Breast epithelium (tissue), 4 donors: Measurements from ENCODE around the gene MED8. TPM values are rescaled to one million over a fixed set of nuclear protein-coding genes. Genes with fewer than 3 reads are reported as not detected.

Source experiments
- DNase-seq, 2 donors: peaks; one replicate each; pipeline ENCODE4 v3.0.0-alpha.2; 2019; ENCODE audit warnings: low spot score in 2 of 2
- H3K27ac ChIP-seq, 2 donors: fragments of 200-600 bp; sonication (generic) in 1 of 2; one replicate each; pipeline ENCODE4 v1.5.1; 2016 to 2019; ENCODE audit warnings: mild to moderate bottlenecking in 1 of 2
- H3K27me3 ChIP-seq, 2 donors: fragments of 200-600 bp; sonication (generic) in 1 of 2; one replicate each; pipeline versions ENCODE4 v1.5.1 to v1.6.0; 2017 to 2019; ENCODE audit warnings: control low read depth in 1 of 2, mild to moderate bottlenecking in 1 of 2
- H3K36me3 ChIP-seq: fragments of 200-600 bp; one replicate; pipeline ENCODE4 v1.5.1; 2019
- H3K4me1 ChIP-seq, 2 donors: fragments of 200-600 bp; sonication (generic); one replicate each; pipeline ENCODE4 v1.5.1; 2016 to 2019; ENCODE audit warnings: control low read depth in 1 of 2
- H3K4me3 ChIP-seq, 3 donors: fragments of 200-600 bp; sonication (generic); 1 replicate in 2 of 3; 2 replicates in 1 of 3; pipeline ENCODE4 v1.5.1; 2016 to 2019; ENCODE audit warnings: mild to moderate bottlenecking in 3 of 3, moderate library complexity in 2 of 3
- H3K9me3 ChIP-seq, 2 donors: fragments of 200-600 bp; sonication (generic) in 1 of 2; one replicate each; pipeline ENCODE4 v1.5.1; 2016 to 2019; ENCODE audit warnings: control low read depth in 1 of 2
- POLR2A ChIP-seq: fragments of 450-650 bp; IDR thresholded peaks from one replicate; pipeline ENCODE4 v1.6.1; 2016; ENCODE audit warnings: antibody characterized with exemption, mild to moderate bottlenecking, moderate library complexity
- POLR2AphosphoS5 ChIP-seq, 3 donors: sonication (generic); formaldehyde crosslinking; IDR thresholded peaks; one replicate each; pipeline ENCODE4 v1.6.1; 2017; ENCODE audit warnings: antibody characterized with exemption in 3 of 3
- intact Hi-C: fragments of 100-400 bp; cut with DNase I; formaldehyde crosslinking; loops from one replicate; pipeline ENCODE4 v1.15.1; 2023; ENCODE audit warnings: low total_unique reads
- total RNA-seq, 3 donors: library from RNA; depleted of rRNA; stranded (reverse); fragments of >200 nt; gene quantifications; one replicate each; pipeline ENCODE4 v1.1.0, GENCODE V29; 2016
- TF ChIP-seq, protein P1 (sequence below), 3 donors: fragments of 450-650 bp; IDR thresholded peaks; one replicate each; pipeline ENCODE4 v1.5.1; 2016 to 2017; ENCODE audit warnings: antibody characterized with exemption in 3 of 3, mild to moderate bottlenecking in 3 of 3, moderate library complexity in 3 of 3

Gene MED8
- total RNA-seq, 3 donors from 2014 or later = 38.3 to 42.9 (median 38.8) TPM

DNA sequence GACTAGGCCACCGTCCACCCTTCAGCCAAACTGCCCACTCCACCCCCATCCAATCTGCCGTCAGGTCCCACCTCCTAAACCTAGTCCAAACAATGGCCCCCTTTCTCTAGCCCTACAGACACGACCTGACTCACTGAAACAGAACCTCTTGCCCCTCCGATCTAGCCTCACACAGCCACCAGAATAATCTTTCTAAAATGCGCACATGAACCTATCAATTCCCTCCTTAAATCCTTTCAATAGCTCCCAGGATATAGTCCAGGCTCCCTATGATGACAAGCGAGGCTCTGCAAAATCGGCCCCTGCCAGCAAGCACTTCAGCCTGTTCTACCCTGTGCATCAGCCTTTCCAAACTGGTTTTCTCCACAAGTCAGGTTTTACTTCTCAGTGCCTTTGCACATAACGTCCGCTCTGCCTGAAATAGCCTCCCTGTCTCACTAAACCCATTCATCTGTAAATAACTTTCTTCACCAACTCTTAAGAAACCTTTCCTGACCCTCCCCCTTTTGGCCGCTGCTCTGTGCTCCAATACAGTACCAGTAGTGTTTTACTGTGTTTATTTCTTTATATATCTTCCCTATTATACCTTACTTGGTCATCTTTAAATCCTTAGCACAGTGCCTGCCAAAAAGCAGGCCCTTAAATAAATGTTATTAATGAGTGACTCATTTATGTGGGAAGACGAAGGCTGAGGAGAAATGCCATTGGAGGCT is 39.9 kb downstream of the MED8 start:
- Histone ChIP-seq H3K9me3 (no peaks in the 10 kb centered on the region), H3K27me3 (no peaks in the 10 kb centered on the region), H3K4me1 (no peaks in the 10 kb centered on the region), H3K36me3 (no peaks in the 10 kb centered on the region), H3K27ac (peak overlapping the region; percentile 97 to 99), H3K4me3 (peak overlapping the region; percentile 48 to 74 (median 67))
- peak in 1 of 2 donors; percentile 30 for DNase-seq
- TF ChIP-seq POLR2AphosphoS5 (IDR thresholded peaks at IDR 0.05) (no peak), POLR2A (no peak)
- TF ChIP-seq, protein P1, sequence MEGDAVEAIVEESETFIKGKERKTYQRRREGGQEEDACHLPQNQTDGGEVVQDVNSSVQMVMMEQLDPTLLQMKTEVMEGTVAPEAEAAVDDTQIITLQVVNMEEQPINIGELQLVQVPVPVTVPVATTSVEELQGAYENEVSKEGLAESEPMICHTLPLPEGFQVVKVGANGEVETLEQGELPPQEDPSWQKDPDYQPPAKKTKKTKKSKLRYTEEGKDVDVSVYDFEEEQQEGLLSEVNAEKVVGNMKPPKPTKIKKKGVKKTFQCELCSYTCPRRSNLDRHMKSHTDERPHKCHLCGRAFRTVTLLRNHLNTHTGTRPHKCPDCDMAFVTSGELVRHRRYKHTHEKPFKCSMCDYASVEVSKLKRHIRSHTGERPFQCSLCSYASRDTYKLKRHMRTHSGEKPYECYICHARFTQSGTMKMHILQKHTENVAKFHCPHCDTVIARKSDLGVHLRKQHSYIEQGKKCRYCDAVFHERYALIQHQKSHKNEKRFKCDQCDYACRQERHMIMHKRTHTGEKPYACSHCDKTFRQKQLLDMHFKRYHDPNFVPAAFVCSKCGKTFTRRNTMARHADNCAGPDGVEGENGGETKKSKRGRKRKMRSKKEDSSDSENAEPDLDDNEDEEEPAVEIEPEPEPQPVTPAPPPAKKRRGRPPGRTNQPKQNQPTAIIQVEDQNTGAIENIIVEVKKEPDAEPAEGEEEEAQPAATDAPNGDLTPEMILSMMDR (IDR thresholded peaks at IDR 0.05) = no peak
- intact Hi-C loops = no loop called here

DNA sequence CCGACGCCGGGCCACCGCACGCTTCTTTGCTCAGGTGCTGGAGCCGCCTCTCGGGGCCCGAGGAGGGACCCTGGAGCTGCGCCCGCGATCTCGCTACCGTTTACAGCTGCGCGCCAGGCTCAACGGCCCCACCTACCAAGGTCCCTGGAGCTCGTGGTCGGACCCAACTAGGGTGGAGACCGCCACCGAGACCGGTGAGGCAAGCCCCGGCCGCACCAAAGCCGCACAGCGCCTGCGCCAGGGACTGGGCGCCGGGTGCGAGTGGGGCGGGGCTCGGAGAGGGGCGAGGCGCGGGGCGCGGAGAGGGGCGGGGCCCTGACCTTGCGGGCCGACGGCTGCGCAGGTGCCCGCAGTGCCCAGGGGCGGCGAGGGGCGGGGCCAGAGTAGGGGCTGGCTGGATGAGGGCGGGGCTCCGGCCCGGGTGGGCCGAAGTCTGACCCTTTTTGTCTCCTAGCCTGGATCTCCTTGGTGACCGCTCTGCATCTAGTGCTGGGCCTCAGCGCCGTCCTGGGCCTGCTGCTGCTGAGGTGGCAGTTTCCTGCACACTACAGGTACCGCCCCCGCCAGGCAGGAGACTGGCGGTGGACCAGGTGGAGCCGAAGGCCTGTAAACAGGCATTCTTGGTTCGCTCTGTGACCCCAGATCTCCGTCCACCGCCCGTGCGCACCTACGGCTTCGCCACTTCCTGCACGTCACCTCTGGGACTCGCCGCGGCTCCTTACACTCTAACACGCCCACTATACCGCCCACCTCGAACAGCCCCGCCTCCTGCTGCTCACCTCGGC is 40.6 kb downstream of the MED8 start:
- Histone ChIP-seq H3K9me3 (no peaks in the 10 kb centered on the region), H3K36me3 (no peaks in the 10 kb centered on the region), H3K27ac (peak overlapping the region; percentile 97 to 99), H3K4me3 (peak overlapping the region; percentile 48 to 74 (median 67)), H3K27me3 (no peaks in the 10 kb centered on the region), H3K4me1 (no peaks in the 10 kb centered on the region)
- TF ChIP-seq POLR2A (peak; percentile 41), POLR2AphosphoS5 (IDR thresholded peaks at IDR 0.05) (peak in 2 of 3 donors; percentile 9 to 84)
- TF ChIP-seq, protein P1 (IDR thresholded peaks at IDR 0.05) = no peak
- intact Hi-C loops = no loop called here
- peak; percentile 91 to 92 for DNase-seq

DNA sequence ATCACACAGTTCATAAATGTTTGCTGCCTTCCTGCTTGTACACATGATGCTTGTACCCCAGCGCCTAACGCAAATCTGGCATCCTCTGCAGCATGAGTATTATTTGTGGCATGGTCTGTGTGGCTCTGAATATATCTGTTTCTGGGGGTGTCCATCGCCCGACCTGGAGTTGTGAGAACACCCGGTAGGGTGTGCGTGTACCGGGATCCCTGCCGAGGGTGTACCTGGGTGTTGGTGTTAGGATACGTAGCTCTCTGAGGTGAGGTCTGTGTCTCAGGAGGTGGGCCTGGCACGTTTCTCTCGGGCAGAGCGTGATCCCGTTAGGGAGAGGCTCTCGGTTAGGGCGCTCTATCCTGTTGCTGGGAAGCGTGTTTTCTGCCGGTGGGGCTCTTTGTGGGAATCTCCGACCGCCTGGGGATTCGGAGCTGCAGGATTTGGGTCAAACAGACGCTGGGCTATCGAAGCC is 41.2 kb downstream of the MED8 start:
- Histone ChIP-seq H3K9me3 (no peaks in the 10 kb centered on the region), H3K27me3 (no peaks in the 10 kb centered on the region), H3K4me1 (no peaks in the 10 kb centered on the region), H3K36me3 (no peaks in the 10 kb centered on the region), H3K27ac (peak overlapping the region; percentile 97 to 99), H3K4me3 (peak overlapping the region; percentile 48 to 74 (median 67))
- no peak for TF ChIP-seq POLR2A
- TF ChIP-seq, protein P1 (IDR thresholded peaks at IDR 0.05) = no peak
- TF ChIP-seq POLR2AphosphoS5 (IDR thresholded peaks at IDR 0.05) = no peak
- DNase-seq = no peak
- intact Hi-C loops = no loop called here

DNA sequence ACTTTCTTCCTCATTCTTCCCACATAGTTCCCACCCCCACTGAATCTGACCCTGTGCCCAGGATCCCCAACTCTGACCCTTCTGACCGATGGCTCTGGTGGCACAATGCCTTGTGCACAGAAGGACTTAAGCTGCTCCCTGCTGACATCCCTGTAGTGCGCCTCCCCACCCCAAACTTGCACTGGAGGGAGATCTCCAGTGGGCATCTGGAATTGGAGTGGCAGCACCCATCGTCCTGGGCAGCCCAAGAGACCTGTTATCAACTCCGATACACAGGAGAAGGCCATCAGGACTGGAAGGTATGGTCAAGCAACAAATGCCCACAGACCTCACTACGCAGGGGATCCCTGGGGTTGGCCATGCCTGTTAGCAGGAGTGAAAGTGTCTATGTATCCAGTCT is 43.0 kb downstream of the MED8 start:
- H3K9me3 ChIP-seq = no peaks in the 10 kb centered on the region
- intact Hi-C loops = no loop called here
- DNase-seq = no peak
- no peak for TF ChIP-seq POLR2AphosphoS5 (IDR thresholded peaks at IDR 0.05)
- TF ChIP-seq, protein P1 (IDR thresholded peaks at IDR 0.05) = no peak
- TF ChIP-seq POLR2A = no peak
- no peaks in the 10 kb centered on the region for H3K4me1 ChIP-seq
- no peaks in the 10 kb centered on the region for H3K27me3 ChIP-seq
- no peak overlapping the region for H3K27ac ChIP-seq
- no peak overlapping the region for H3K4me3 ChIP-seq
- H3K36me3 ChIP-seq = no peaks in the 10 kb centered on the region

DNA sequence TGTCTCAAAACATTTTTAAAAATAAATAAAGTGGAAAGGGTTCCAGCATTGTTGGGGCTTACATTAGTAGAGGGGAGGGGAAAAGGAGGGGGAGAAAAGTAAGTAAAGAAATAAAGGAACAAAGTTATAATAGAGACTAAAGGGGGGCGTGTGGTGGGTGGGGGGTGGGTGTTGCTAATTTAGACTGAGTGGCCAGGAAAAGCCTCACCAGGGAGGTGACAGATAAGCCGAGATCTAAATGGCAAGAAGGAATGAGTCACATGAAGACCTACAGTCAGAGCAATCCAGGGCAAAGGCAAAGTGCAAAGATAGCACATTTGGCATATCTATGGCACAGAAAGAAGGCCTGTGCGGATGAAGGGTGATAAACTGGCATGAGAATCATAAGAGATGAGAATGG is 44.5 kb downstream of the MED8 start:
- no peaks in the 10 kb centered on the region for H3K4me1 ChIP-seq
- H3K4me3 ChIP-seq = no peak overlapping the region
- TF ChIP-seq, protein P1 (IDR thresholded peaks at IDR 0.05) = no peak
- TF ChIP-seq POLR2A (no peak), POLR2AphosphoS5 (IDR thresholded peaks at IDR 0.05) (no peak)
- intact Hi-C loops = no loop called here
- no peaks in the 10 kb centered on the region for H3K9me3 ChIP-seq
- no peaks in the 10 kb centered on the region for H3K27me3 ChIP-seq
- H3K27ac ChIP-seq = no peak overlapping the region
- no peak for DNase-seq
- no peaks in the 10 kb centered on the region for H3K36me3 ChIP-seq
